ENCODE measurements around the gene KDM4C. TPM values are rescaled to one million over a fixed set of nuclear protein-coding genes. Genes with fewer than 3 reads are reported as not detected.
"Not testable (repeated sequence)": the region's sequence is repeated elsewhere in the genome, so short reads cannot be mapped to it uniquely, and the experiment has no call there.

Gene KDM4C
- total and polyA plus RNA-seq, 12 donors, result 6.1 to 18.2 (median 14.6) TPM

DNA sequence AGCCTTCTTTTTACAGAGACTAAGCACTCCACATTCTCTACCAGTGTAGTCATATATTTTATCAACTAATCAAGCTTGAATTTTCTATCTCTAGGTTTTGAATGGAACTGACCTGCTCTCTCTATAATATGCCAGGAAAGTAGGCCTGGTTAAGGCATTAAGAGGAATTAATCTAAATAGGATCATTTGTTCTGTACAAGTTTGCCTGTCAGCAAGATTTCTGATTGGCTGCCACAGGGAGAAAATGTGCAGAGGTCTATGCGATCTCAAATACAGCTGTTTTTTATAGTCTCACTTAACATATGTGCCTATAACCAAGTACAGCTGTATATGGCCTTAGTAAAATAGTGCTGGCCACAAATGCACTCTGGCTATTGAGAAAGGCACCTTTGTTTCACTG, 418.8 kb downstream of the KDM4C start:
- TF ChIP-seq CTCF (IDR thresholded peaks at IDR 0.05), result no peak
- ATAC-seq (no peak), DNase-seq (no peak)
- Histone ChIP-seq H3K27me3 (no peaks in the 10 kb centered on the region), H3K9me3 (peaks cover 0 to 4% (median 0%) of the 10 kb centered on the region in 11 donors), H3K27ac (no peak overlapping the region), H3K4me3 (no peak overlapping the region), H3K36me3 (peaks cover 0 to 30% (median 3%) of the 10 kb centered on the region in 9 donors), H3K4me1 (peaks cover 0 to 19% (median 0%) of the 10 kb centered on the region in 9 donors)
- intact Hi-C loops (cut with DNase I), result loop anchor here in 1 of 10 donors (10.0 kb wide), 1 partner anchor 92 kb away; no protein-coding TSS in a partner anchor
- 83% methylated on average over 1 of the region's 1 CpG for WGBS, 2 donors

DNA sequence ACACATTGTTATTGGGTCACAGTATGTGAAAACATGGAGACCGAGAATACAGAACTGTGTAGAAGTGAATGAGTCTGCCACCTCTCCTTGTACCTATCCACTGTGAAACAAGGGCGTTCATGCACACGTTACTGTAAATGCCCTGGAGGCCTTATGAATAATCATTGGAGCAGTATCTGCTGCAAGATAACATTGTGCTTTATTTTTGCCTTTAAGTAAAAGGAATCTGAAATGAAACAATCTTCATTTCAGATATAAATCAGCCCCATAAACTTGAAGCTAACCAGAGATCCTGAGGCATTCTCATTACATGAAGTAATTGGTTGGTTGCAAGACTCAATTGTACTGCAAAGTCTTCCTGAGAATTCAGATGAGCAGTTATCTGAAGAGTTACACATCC, 419.6 kb downstream of the KDM4C start:
- Histone ChIP-seq H3K27me3 (no peaks in the 10 kb centered on the region), H3K27ac (no peak overlapping the region), H3K9me3 (peaks cover 0 to 5% (median 0%) of the 10 kb centered on the region in 11 donors), H3K36me3 (peaks cover 0 to 28% (median 0%) of the 10 kb centered on the region in 9 donors), H3K4me1 (peaks cover 0 to 15% (median 0%) of the 10 kb centered on the region in 9 donors), H3K4me3 (no peak overlapping the region)
- ATAC-seq (no peak), DNase-seq (no peak)
- intact Hi-C loops (cut with DNase I), result loop anchor here in 1 of 10 donors (10.0 kb wide), 1 partner anchor 93 kb away; no protein-coding TSS in a partner anchor
- 85 to 91% methylated on average over 3 of the region's 3 CpGs for WGBS, 2 donors
- no peak for TF ChIP-seq CTCF (IDR thresholded peaks at IDR 0.05)

DNA sequence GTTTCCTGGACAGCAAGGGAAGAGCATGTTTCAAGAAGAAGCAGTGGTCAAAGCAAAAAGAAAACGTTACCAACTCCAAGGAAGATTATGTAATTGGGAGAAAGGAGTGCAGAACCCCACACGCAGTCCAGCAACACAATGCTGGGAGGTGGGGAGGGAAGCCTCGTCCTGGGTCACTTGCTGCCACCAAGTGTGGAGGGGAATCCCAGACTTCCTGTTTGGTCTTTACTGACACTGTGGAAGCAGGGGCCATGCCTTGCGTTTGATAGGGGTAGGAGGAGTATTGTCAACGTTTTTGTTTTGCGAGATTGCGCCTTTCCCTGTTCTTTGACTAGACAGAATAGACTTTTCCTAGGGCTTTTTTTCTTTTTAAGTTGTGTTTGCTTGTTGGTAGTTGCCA, 421.0 kb downstream of the KDM4C start:
- ATAC-seq (no peak), DNase-seq (no peak)
- no peak overlapping the region for H3K27ac ChIP-seq
- H3K27me3 ChIP-seq, result no peaks in the 10 kb centered on the region
- H3K4me1 ChIP-seq, result peaks cover 0 to 8% (median 0%) of the 10 kb centered on the region in 9 donors
- peaks cover 0 to 5% (median 0%) of the 10 kb centered on the region in 11 donors for H3K9me3 ChIP-seq
- TF ChIP-seq CTCF (IDR thresholded peaks at IDR 0.05), result no peak
- peaks cover 0 to 28% (median 0%) of the 10 kb centered on the region in 9 donors for H3K36me3 ChIP-seq
- no peak overlapping the region for H3K4me3 ChIP-seq
- 54 to 68% methylated on average over 7 of the region's 7 CpGs for WGBS, 2 donors
- intact Hi-C loops (cut with DNase I), result loop anchor here in 1 of 10 donors (10.0 kb wide), 1 partner anchor 94 kb away; no protein-coding TSS in a partner anchor

DNA sequence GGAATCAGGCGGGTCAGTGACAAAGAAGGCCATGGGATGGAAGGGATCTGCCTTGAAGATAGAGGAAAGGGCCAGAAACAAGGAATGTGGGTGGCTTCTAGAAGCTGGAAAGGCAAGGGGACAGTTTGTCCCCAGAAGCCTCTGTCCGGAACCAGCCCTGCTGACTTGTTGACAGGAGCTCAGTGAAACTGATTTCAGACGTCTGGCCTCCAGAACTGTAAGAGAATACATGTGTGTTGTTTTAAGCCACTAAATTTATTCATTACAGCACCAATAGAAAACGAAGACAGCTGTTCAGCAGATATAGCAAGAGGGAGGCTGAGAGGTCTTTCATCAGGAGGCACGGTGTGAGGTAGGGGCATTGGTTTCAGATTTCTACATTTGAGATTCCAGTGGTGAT, 422.5 kb downstream of the KDM4C start:
- H3K4me1 ChIP-seq, result peaks cover 0 to 8% (median 0%) of the 10 kb centered on the region in 9 donors
- no peak overlapping the region for H3K27ac ChIP-seq
- TF ChIP-seq CTCF (IDR thresholded peaks at IDR 0.05), result no peak
- DNase-seq (no peak), ATAC-seq (peak in 5 of 8 donors; percentile 16 to 87 (median 55))
- intact Hi-C loops (cut with DNase I), result no loop called here
- H3K27me3 ChIP-seq, result no peaks in the 10 kb centered on the region
- no peak overlapping the region for H3K4me3 ChIP-seq
- WGBS, 2 donors, result 46 to 57% methylated on average over 5 of the region's 5 CpGs
- H3K9me3 ChIP-seq, result peaks cover 0 to 5% (median 0%) of the 10 kb centered on the region in 11 donors
- H3K36me3 ChIP-seq, result peaks cover 0 to 18% (median 0%) of the 10 kb centered on the region in 9 donors

DNA sequence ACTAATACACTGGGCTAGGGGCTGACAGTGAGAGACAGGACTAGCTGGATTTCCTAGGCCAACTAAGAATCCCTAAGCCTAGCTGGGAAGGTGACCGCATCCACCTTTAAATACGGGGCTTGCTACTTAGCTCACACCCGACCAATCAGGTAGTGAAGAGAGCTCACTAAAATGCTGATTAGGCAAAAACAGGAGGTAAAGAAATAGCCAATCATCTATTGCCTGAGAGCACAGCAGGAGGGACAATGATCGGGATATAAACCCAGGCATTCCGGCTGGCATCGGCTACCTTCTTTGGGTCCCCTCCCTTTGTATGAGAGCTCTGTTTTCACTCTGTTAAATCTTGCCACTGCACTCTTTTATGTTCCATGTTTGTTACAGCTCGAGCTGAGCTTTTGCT, 425.4 kb downstream of the KDM4C start:
- H3K4me3 ChIP-seq; DNase-seq; H3K36me3 ChIP-seq; H3K27ac ChIP-seq; intact Hi-C loops (cut with DNase I); H3K4me1 ChIP-seq; ATAC-seq; H3K27me3 ChIP-seq: not testable (repeated sequence)
- WGBS, 2 donors, result 89 to 94% methylated on average over 7 of the region's 7 CpGs
- peaks cover 0 to 16% (median 0%) of the 10 kb centered on the region in 11 donors for H3K9me3 ChIP-seq
